HepG2 (cell line): Measurements from ENCODE around the gene WDR76. TPM values are rescaled to one million over a fixed set of nuclear protein-coding genes. Genes with fewer than 3 reads are reported as not detected.

Experiments
- ATAC-seq: fragments of 200-7000 bp; cut with Tn5 transposase; 3 replicates; pipeline ENCODE4 v1.9.1; 2020; ENCODE audit warnings: mild to moderate bottlenecking, moderate library complexity
- BruUV-seq: library from RNA; stranded (reverse); fragments of 400-500 nt; replicated peaks from 2 replicates; lab custom pipeline; 2021; lab: Mats Ljungman, UMichigan
- CTCF ChIA-PET: fragments of 300-600 bp; formaldehyde crosslinking; extraction: SDS; loops from one replicate; lab custom pipeline; 2021; ENCODE audit warnings: low total read pairs, inconsistent platforms, low intra/inter-chr PET ratio; lab: Yijun Ruan, JAX
- POLR2A ChIA-PET: fragments of 350-600 bp; sonication (Branson Sonifier 250); formaldehyde crosslinking; loops from one replicate; lab custom pipeline; 2020; ENCODE audit warnings: antibody characterized with exemption, inconsistent platforms; lab: Yijun Ruan, JAX
- DNase-seq: peaks from one replicate; pipeline ENCODE4 v3.0.0-alpha.2; 2015; ENCODE audit warnings: low spot score
- FAIRE-seq: peaks from 3 replicates; lab custom pipeline; 2011; peaks lifted over from hg19 to GRCh38; lab: Jason Lieb, UNC
- H2AFZ ChIP-seq: one replicate; pipeline ENCODE4 v1.6.1; 2011; ENCODE audit warnings: low read length, inconsistent platforms
- H3K27ac ChIP-seq: fragments of 300-600 bp; 3 replicates; pipeline ENCODE4 v1.8.0; 2011; ENCODE audit warnings: mixed run types, mild to moderate bottlenecking, mixed read lengths, low read length, inconsistent platforms; ENCODE audit not compliant: insufficient read depth; ENCODE audit errors: extremely low read length
- H3K27me3 ChIP-seq, 2 experiments: fragments of 200-600 bp in 1 of 2; 2 replicates in 1 of 2; 3 replicates in 1 of 2; pipeline versions ENCODE4 v1.6.0 to v1.8.0; 2011; ENCODE audit warnings: low read length in 2 of 2, mild to moderate bottlenecking in 2 of 2, moderate library complexity in 2 of 2, inconsistent platforms in 1 of 2; ENCODE audit not compliant: insufficient read depth in 2 of 2, control insufficient read depth in 1 of 2
- H3K36me3 ChIP-seq, 2 experiments: fragments of 200-600 bp in 1 of 2; replicated peaks in 1 of 2; 2 replicates in 1 of 2; 3 replicates in 1 of 2; pipeline versions ENCODE4 v1.5.1 to v1.8.0; 2011; ENCODE audit warnings: low read length in 2 of 2, inconsistent platforms in 1 of 2; ENCODE audit not compliant: insufficient read depth in 2 of 2, control insufficient read depth in 1 of 2
- H3K4me1 ChIP-seq: 2 replicates; pipeline ENCODE4 v1.5.1; 2012; ENCODE audit warnings: low read length, inconsistent platforms; ENCODE audit not compliant: insufficient read depth
- H3K4me2 ChIP-seq: 2 replicates; pipeline ENCODE4 v1.6.0; 2011; ENCODE audit warnings: low read depth, low read length, inconsistent platforms
- H3K4me3 ChIP-seq, 3 experiments: fragments of 200-600 bp in 1 of 3; sonication (generic), shearing (Covaris generic) in 1 of 3; replicated peaks in 1 of 3; 2 replicates each; pipeline ENCODE4 v1.5.1; 2011 to 2016; ENCODE audit warnings: low read length in 3 of 3, inconsistent platforms in 2 of 3, low read depth in 2 of 3, mild to moderate bottlenecking in 2 of 3, control low read depth in 1 of 3, mixed read lengths in 1 of 3; ENCODE audit not compliant: insufficient read depth in 1 of 3
- H3K79me2 ChIP-seq: one replicate; pipeline ENCODE4 v1.6.1; 2011; ENCODE audit warnings: low read length, inconsistent platforms; ENCODE audit not compliant: insufficient read depth
- H3K9ac ChIP-seq: 2 replicates; pipeline ENCODE4 v1.6.0; 2011; ENCODE audit warnings: mild to moderate bottlenecking, low read depth, low read length, inconsistent platforms; ENCODE audit not compliant: insufficient read depth
- H3K9me3 ChIP-seq: 2 replicates; pipeline ENCODE4 v1.5.1; 2012; ENCODE audit warnings: mild to moderate bottlenecking, low read length
- H4K20me1 ChIP-seq: 2 replicates; pipeline ENCODE4 v1.6.0; 2011; ENCODE audit warnings: inconsistent platforms, mild to moderate bottlenecking, low read length, moderate library complexity; ENCODE audit not compliant: insufficient read depth
- ARID3A ChIP-seq: IDR thresholded peaks from 2 replicates; pipeline ENCODE4 v1.6.1; 2012; ENCODE audit warnings: low read depth, low read length, improper control_type of control experiment
- DPF2 ChIP-seq: sonication (generic); formaldehyde crosslinking; IDR thresholded peaks from 2 replicates; pipeline ENCODE4 v1.4.0; 2020; ENCODE audit warnings: mild to moderate bottlenecking, low read depth, missing genetic modification reagents, borderline replicate concordance
- KDM6A ChIP-seq: IDR thresholded peaks from 2 replicates; pipeline ENCODE4 v1.6.1; 2016; ENCODE audit warnings: low read depth
- PCBP1 ChIP-seq: fragments of 200-400 bp; formaldehyde crosslinking; IDR thresholded peaks from 2 replicates; pipeline ENCODE4 v1.6.1; 2017; ENCODE audit warnings: mild to moderate bottlenecking, low read depth, low read length, borderline replicate concordance
- PHF8 ChIP-seq: sonication (generic); formaldehyde crosslinking; IDR thresholded peaks from 2 replicates; pipeline ENCODE4 v1.5.0; 2020; ENCODE audit warnings: missing genetic modification reagents
- RFXAP ChIP-seq: sonication (generic); formaldehyde crosslinking; IDR thresholded peaks from 2 replicates; pipeline ENCODE4 v1.4.0; 2020; ENCODE audit warnings: missing genetic modification reagents, borderline replicate concordance
- SETDB1 ChIP-seq: sonication (generic); formaldehyde crosslinking; IDR thresholded peaks from 2 replicates; pipeline ENCODE4 v1.5.1; 2020; ENCODE audit warnings: missing genetic modification reagents, mild to moderate bottlenecking, borderline replicate concordance
- SKIL ChIP-seq: sonication (generic); formaldehyde crosslinking; IDR thresholded peaks from 2 replicates; pipeline ENCODE4 v1.8.0; 2022; ENCODE audit warnings: missing genetic modification reagents, mild to moderate bottlenecking, moderate library complexity, borderline replicate concordance
- TFAP4 ChIP-seq: sonication (generic); IDR thresholded peaks from 2 replicates; pipeline ENCODE4 v1.6.1; 2016; ENCODE audit warnings: low read depth, borderline replicate concordance
- TFDP1 ChIP-seq: IDR thresholded peaks from 2 replicates; pipeline ENCODE4 v1.6.1; 2016; ENCODE audit warnings: missing compliant biosample characterization, missing genetic modification reagents, borderline replicate concordance
- ZNF333 ChIP-seq: sonication (generic); formaldehyde crosslinking; IDR thresholded peaks from 2 replicates; pipeline ENCODE4 v1.4.0; 2020; ENCODE audit warnings: mild to moderate bottlenecking, missing genetic modification reagents, borderline replicate concordance
- ZNF350 ChIP-seq: sonication (generic); formaldehyde crosslinking; IDR thresholded peaks from 2 replicates; pipeline ENCODE4 v1.4.0; 2020; ENCODE audit warnings: mild to moderate bottlenecking, low read depth, missing genetic modification reagents, borderline replicate concordance
- ZNF552 ChIP-seq: sonication (generic); formaldehyde crosslinking; IDR thresholded peaks from 2 replicates; pipeline ENCODE4 v1.9.0; 2022; ENCODE audit warnings: missing genetic modification reagents, mild to moderate bottlenecking, borderline replicate concordance
- ZNF639 ChIP-seq: conservative IDR thresholded peaks from 2 replicates; pipeline ENCODE4 v1.6.1; 2018; ENCODE audit warnings: missing genetic modification reagents
- ZNF672 ChIP-seq: sonication (generic); formaldehyde crosslinking; IDR thresholded peaks from 2 replicates; pipeline ENCODE4 v1.8.1; 2022; ENCODE audit warnings: missing genetic modification reagents
- ZNF839 ChIP-seq: sonication (generic); formaldehyde crosslinking; IDR thresholded peaks from 2 replicates; pipeline ENCODE4 v1.4.0; 2020; ENCODE audit warnings: missing genetic modification reagents, mild to moderate bottlenecking, borderline replicate concordance
- ZNF850 ChIP-seq: sonication (generic); formaldehyde crosslinking; conservative IDR thresholded peaks from 2 replicates; pipeline ENCODE4 v1.9.0; 2021; ENCODE audit warnings: mild to moderate bottlenecking, missing genetic modification reagents
- in situ Hi-C: cut with HindIII; loops from 2 replicates; pipeline ENCODE4 v1.10.0; 2017; ENCODE audit warnings: low pct_unique_long_range_greater_than_20kb; ENCODE audit not compliant: extremely low pct_ligation_motif_present
- intact Hi-C: fragments of 100-400 bp; cut with micrococcal nuclease; formaldehyde crosslinking; loops from one replicate; pipeline ENCODE4 v1.10.0; 2022; ENCODE audit not compliant: unreplicated experiment
- polyA plus RNA-seq, 8 experiments: library from polyadenylated mRNA; depleted of rRNA in 3 of 8; stranded (reverse) in 7 of 8; unstranded in 1 of 8; fragments of >200 nt; fragmentation: Illumina TruSeq in 4 of 8; extraction: Trizol in 4 of 8; gene quantifications; 2 replicates each; pipeline versions ENCODE4 v1.2.1 to v1.2.3, GENCODE V29; 2011 to 2016; ENCODE audit warnings: low read depth in 4 of 8, missing spikeins in 1 of 8, mixed read lengths in 1 of 8; ENCODE audit not compliant: insufficient read depth in 1 of 8
- total RNA-seq, 5 experiments: library from RNA; depleted of rRNA; stranded (reverse); fragments of >200 nt; fragmentation: Illumina TruSeq; extraction: Trizol; gene quantifications; 2 replicates each; pipeline ENCODE4 v1.2.3, GENCODE V29; 2016; ENCODE audit warnings: low read depth in 1 of 5

WDR76 gene
- total and polyA plus RNA-seq, 2 of the 13 experiments (the other 11 are each of a cell fraction or from before 2014, with no cell fraction given), result 1.1 to 9.7 TPM

- TF ChIP-seq ZNF552 (CRISPR knock-in tag), result no peak
- no peak for TF ChIP-seq TFDP1 (CRISPR knock-in tag)
- no peak for TF ChIP-seq ZNF850
- no peak for TF ChIP-seq ARID3A
- TF ChIP-seq ZNF333 (CRISPR knock-in tag), result no peak
- no peak for TF ChIP-seq PCBP1
- TF ChIP-seq SKIL, result no peak
- no peak for TF ChIP-seq PHF8 (CRISPR knock-in tag)
- TF ChIP-seq ZNF350 (CRISPR knock-in tag), result no peak
- no peak for TF ChIP-seq ZNF672 (CRISPR knock-in tag)
- TF ChIP-seq TFAP4, result no peak
- no peak for TF ChIP-seq DPF2 (CRISPR knock-in tag)
- no peak for TF ChIP-seq RFXAP (CRISPR knock-in tag)
- TF ChIP-seq ZNF639 (CRISPR knock-in tag), result no peak
- no peak for TF ChIP-seq KDM6A
- TF ChIP-seq ZNF839 (CRISPR knock-in tag), result no peak
- no peak for TF ChIP-seq SETDB1 (CRISPR knock-in tag)
- intact Hi-C loops (no loop called here), in situ Hi-C loops (no loop called here)
- ATAC-seq, result no peak
- Histone ChIP-seq H2AFZ (no peak overlapping the region), H3K27me3 (no peaks in the 10 kb centered on the region), H3K9ac (no peak overlapping the region), H3K36me3 (no peaks in the 10 kb centered on the region), H3K4me2 (no peak overlapping the region), H4K20me1 (no peaks in the 10 kb centered on the region), H3K4me1 (no peaks in the 10 kb centered on the region), H3K4me3 (no peak overlapping the region), H3K79me2 (no peaks in the 10 kb centered on the region), H3K9me3 (no peaks in the 10 kb centered on the region), H3K27ac (no peak overlapping the region)
- no peak for DNase-seq
- BruUV-seq, result no TSS peak
- ChIA-PET POLR2A (no interaction called here), CTCF (no interaction called here)
- FAIRE-seq, result no peak
Observed at GRCh38 chr15:43845421-43845820, 18.6 kb downstream of the WDR76 start.
